ENCODE results near the gene MFF.

The MFF gene

GRCh38 chr2:227365833-227366232 lies 40.8 kb downstream of the MFF start:
- Histone ChIP-seq H3K27ac (ENCODE audit: low read depth, low read length) (no peak overlapping the region), H3K9me3 (ENCODE audit: low read length) (no peaks in the 10 kb centered on the region), H3K4me3 (ENCODE audit: low read depth in 1 of 2, low read length in 2 of 2) (no peak overlapping the region), H3K36me3 (ENCODE audit: insufficient read depth, low read length) (peaks cover 3% of the 10 kb centered on the region), H3K9ac (ENCODE audit: low read length) (no peak overlapping the region), H3K27me3 (ENCODE audit: control insufficient read depth in 1 of 2, insufficient read depth in 2 of 2, low read length in 2 of 2) (no peaks in the 10 kb centered on the region), H3K4me1 (ENCODE audit: insufficient read depth, low read length) (peaks cover 10% of the 10 kb centered on the region)

- Histone ChIP-seq H3K36me3 (ENCODE audit: insufficient read depth, low read length) (no peaks in the 10 kb centered on the region), H3K4me3 (ENCODE audit: low read depth in 1 of 2, low read length in 2 of 2) (no peak overlapping the region), H3K9ac (ENCODE audit: low read length) (no peak overlapping the region), H3K27ac (ENCODE audit: low read depth, low read length) (no peak overlapping the region), H3K27me3 (ENCODE audit: control insufficient read depth in 1 of 2, insufficient read depth in 2 of 2, low read length in 2 of 2) (no peaks in the 10 kb centered on the region), H3K4me1 (ENCODE audit: insufficient read depth, low read length) (peaks cover 10% of the 10 kb centered on the region), H3K9me3 (ENCODE audit: low read length) (no peaks in the 10 kb centered on the region)
These were observed 41.8 kb downstream of the MFF start for GRCh38 chr2:227366769-227367426.

GRCh38 chr2:227367427-227367795 lies 42.4 kb downstream of the MFF start:
- no peak overlapping the region for H3K9ac ChIP-seq (ENCODE audit: low read length)
- no peaks in the 10 kb centered on the region for H3K36me3 ChIP-seq (ENCODE audit: insufficient read depth, low read length)
- H3K27me3 ChIP-seq (ENCODE audit: control insufficient read depth in 1 of 2, insufficient read depth in 2 of 2, low read length in 2 of 2) = no peaks in the 10 kb centered on the region

GRCh38 chr2:227368574-227368973 lies 43.5 kb downstream of the MFF start:
- Histone ChIP-seq H3K36me3 (ENCODE audit: insufficient read depth, low read length) (no peaks in the 10 kb centered on the region), H3K9me3 (ENCODE audit: low read length) (no peaks in the 10 kb centered on the region), H3K4me1 (ENCODE audit: insufficient read depth, low read length) (peaks cover 10% of the 10 kb centered on the region), H3K27me3 (ENCODE audit: control insufficient read depth in 1 of 2, insufficient read depth in 2 of 2, low read length in 2 of 2) (no peaks in the 10 kb centered on the region), H3K27ac (ENCODE audit: low read depth, low read length) (no peak overlapping the region), H3K9ac (ENCODE audit: low read length) (no peak overlapping the region), H3K4me3 (ENCODE audit: low read depth in 1 of 2, low read length in 2 of 2) (no peak overlapping the region)

More at GRCh38 chr2:227367427-227367795, 42.4 kb downstream of the MFF start:
- Histone ChIP-seq H3K4me3 (ENCODE audit: low read depth in 1 of 2, low read length in 2 of 2) (no peak overlapping the region), H3K27ac (ENCODE audit: low read depth, low read length) (no peak overlapping the region), H3K9me3 (ENCODE audit: low read length) (no peaks in the 10 kb centered on the region), H3K4me1 (ENCODE audit: insufficient read depth, low read length) (peaks cover 10% of the 10 kb centered on the region)

- no peak overlapping the region for H3K4me3 ChIP-seq (ENCODE audit: low read depth in 1 of 2, low read length in 2 of 2)
- H3K9ac ChIP-seq (ENCODE audit: low read length) = no peak overlapping the region
- H3K27me3 ChIP-seq (ENCODE audit: control insufficient read depth in 1 of 2, insufficient read depth in 2 of 2, low read length in 2 of 2) = no peaks in the 10 kb centered on the region
- H3K4me1 ChIP-seq (ENCODE audit: insufficient read depth, low read length) = peaks cover 10% of the 10 kb centered on the region
- H3K9me3 ChIP-seq (ENCODE audit: low read length) = no peaks in the 10 kb centered on the region
- H3K27ac ChIP-seq (ENCODE audit: low read depth, low read length) = no peak overlapping the region
- H3K36me3 ChIP-seq (ENCODE audit: insufficient read depth, low read length) = no peaks in the 10 kb centered on the region
These were observed 45.0 kb downstream of the MFF start for GRCh38 chr2:227370092-227370491.

- no peak overlapping the region for H3K4me3 ChIP-seq (ENCODE audit: low read depth in 1 of 2, low read length in 2 of 2)
These were observed 45.8 kb downstream of the MFF start for GRCh38 chr2:227370791-227371312.

GRCh38 chr2:227373389-227373788 lies 48.3 kb downstream of the MFF start:
- Histone ChIP-seq H3K27me3 (ENCODE audit: control insufficient read depth in 1 of 2, insufficient read depth in 2 of 2, low read length in 2 of 2) (no peaks in the 10 kb centered on the region), H3K36me3 (ENCODE audit: insufficient read depth, low read length) (no peaks in the 10 kb centered on the region), H3K9me3 (ENCODE audit: low read length) (no peaks in the 10 kb centered on the region), H3K27ac (ENCODE audit: low read depth, low read length) (no peak overlapping the region), H3K9ac (ENCODE audit: low read length) (no peak overlapping the region), H3K4me1 (ENCODE audit: insufficient read depth, low read length) (no peaks in the 10 kb centered on the region), H3K4me3 (ENCODE audit: low read depth in 1 of 2, low read length in 2 of 2) (no peak overlapping the region)

More at GRCh38 chr2:227370791-227371312, 45.8 kb downstream of the MFF start:
- Histone ChIP-seq H3K4me1 (ENCODE audit: insufficient read depth, low read length) (peaks cover 10% of the 10 kb centered on the region), H3K9me3 (ENCODE audit: low read length) (no peaks in the 10 kb centered on the region), H3K27ac (ENCODE audit: low read depth, low read length) (no peak overlapping the region), H3K36me3 (ENCODE audit: insufficient read depth, low read length) (no peaks in the 10 kb centered on the region), H3K9ac (ENCODE audit: low read length) (no peak overlapping the region), H3K27me3 (ENCODE audit: control insufficient read depth in 1 of 2, insufficient read depth in 2 of 2, low read length in 2 of 2) (no peaks in the 10 kb centered on the region)

GRCh38 chr2:227374158-227374557 lies 49.1 kb downstream of the MFF start:
- Histone ChIP-seq H3K27me3 (ENCODE audit: control insufficient read depth in 1 of 2, insufficient read depth in 2 of 2, low read length in 2 of 2) (no peaks in the 10 kb centered on the region), H3K4me3 (ENCODE audit: low read depth in 1 of 2, low read length in 2 of 2) (no peak overlapping the region), H3K36me3 (ENCODE audit: insufficient read depth, low read length) (no peaks in the 10 kb centered on the region), H3K9me3 (ENCODE audit: low read length) (no peaks in the 10 kb centered on the region), H3K27ac (ENCODE audit: low read depth, low read length) (no peak overlapping the region), H3K9ac (ENCODE audit: low read length) (no peak overlapping the region), H3K4me1 (ENCODE audit: insufficient read depth, low read length) (no peaks in the 10 kb centered on the region)

- Histone ChIP-seq H3K9ac (ENCODE audit: low read length) (no peak overlapping the region), H3K27ac (ENCODE audit: low read depth, low read length) (no peak overlapping the region), H3K36me3 (ENCODE audit: insufficient read depth, low read length) (no peaks in the 10 kb centered on the region), H3K9me3 (ENCODE audit: low read length) (no peaks in the 10 kb centered on the region), H3K4me3 (ENCODE audit: low read depth in 1 of 2, low read length in 2 of 2) (no peak overlapping the region), H3K4me1 (ENCODE audit: insufficient read depth, low read length) (no peaks in the 10 kb centered on the region), H3K27me3 (ENCODE audit: control insufficient read depth in 1 of 2, insufficient read depth in 2 of 2, low read length in 2 of 2) (no peaks in the 10 kb centered on the region)
These were observed 51.8 kb downstream of the MFF start for GRCh38 chr2:227376656-227377396.

GRCh38 chr2:227377467-227378351 lies 52.7 kb downstream of the MFF start:
- H3K4me1 ChIP-seq (ENCODE audit: insufficient read depth, low read length) = no peaks in the 10 kb centered on the region
- H3K27me3 ChIP-seq (ENCODE audit: control insufficient read depth in 1 of 2, insufficient read depth in 2 of 2, low read length in 2 of 2) = no peaks in the 10 kb centered on the region
- no peaks in the 10 kb centered on the region for H3K9me3 ChIP-seq (ENCODE audit: low read length)
- H3K27ac ChIP-seq (ENCODE audit: low read depth, low read length) = no peak overlapping the region
- H3K9ac ChIP-seq (ENCODE audit: low read length) = no peak overlapping the region
- H3K36me3 ChIP-seq (ENCODE audit: insufficient read depth, low read length) = no peaks in the 10 kb centered on the region
- H3K4me3 ChIP-seq (ENCODE audit: low read depth in 1 of 2, low read length in 2 of 2) = no peak overlapping the region

GRCh38 chr2:227378371-227378782 lies 53.3 kb downstream of the MFF start:
- Histone ChIP-seq H3K27ac (ENCODE audit: low read depth, low read length) (no peak overlapping the region), H3K9ac (ENCODE audit: low read length) (no peak overlapping the region), H3K9me3 (ENCODE audit: low read length) (no peaks in the 10 kb centered on the region), H3K27me3 (ENCODE audit: control insufficient read depth in 1 of 2, insufficient read depth in 2 of 2, low read length in 2 of 2) (no peaks in the 10 kb centered on the region), H3K4me1 (ENCODE audit: insufficient read depth, low read length) (no peaks in the 10 kb centered on the region), H3K4me3 (ENCODE audit: low read depth in 1 of 2, low read length in 2 of 2) (no peak overlapping the region), H3K36me3 (ENCODE audit: insufficient read depth, low read length) (no peaks in the 10 kb centered on the region)
